HT1080 (cell line): ENCODE measurements around the gene SAMD7. TPM values are rescaled to one million over a fixed set of nuclear protein-coding genes. Genes with fewer than 3 reads are reported as not detected.

Source experiments
- DNase-seq: peaks from one replicate; pipeline ENCODE4 v3.0.0-alpha.2; 2015; ENCODE audit warnings: low read depth
- total RNA-seq: library from RNA; depleted of rRNA; stranded (reverse); fragments of >200 nt; shearing (Covaris generic); gene quantifications from 2 replicates; pipeline ENCODE4 v1.2.3, GENCODE V29; 2014

SAMD7 gene
- total RNA-seq, 1 experiment from 2014 or later: not detected

DNA sequence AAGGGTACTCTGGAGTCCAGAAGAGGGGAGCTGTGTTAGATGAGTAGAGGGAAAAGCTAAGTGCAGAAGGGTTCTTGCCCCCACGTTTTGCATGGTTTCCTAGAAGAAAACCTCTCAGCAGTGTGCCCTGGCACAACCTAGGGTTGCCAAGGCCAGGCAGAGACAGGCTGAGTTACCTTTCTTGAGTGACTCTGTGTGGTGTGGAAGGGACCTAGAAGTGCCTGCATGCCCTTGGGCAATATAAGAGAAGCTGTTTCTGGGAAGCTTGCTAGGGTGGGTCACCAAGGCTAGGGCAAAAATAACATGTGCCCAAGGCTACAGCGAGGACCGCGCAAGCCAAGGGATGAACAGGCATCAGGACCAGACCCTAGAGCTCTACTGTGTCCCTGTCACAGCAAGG lies 3.4 kb upstream of the SAMD7 start:
- DNase-seq: no peak

DNA sequence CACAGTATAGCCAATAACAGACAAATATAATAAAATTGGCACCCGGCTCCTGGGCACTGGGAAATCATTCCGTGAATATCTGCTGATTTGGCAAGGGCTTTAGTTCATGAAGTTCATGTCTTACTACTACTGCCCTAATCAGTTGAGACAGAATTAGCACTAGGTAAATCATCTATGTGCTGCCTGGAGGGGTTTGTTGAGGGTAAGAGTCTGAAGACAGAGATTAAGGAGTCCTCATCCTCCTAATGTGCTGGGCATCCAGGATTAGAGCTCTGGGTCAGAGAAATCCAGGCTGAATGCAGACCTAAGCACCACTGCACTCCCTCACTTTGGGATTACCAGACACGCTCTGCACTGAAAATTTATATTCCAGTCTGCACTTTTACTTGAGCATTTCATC lies 2.0 kb downstream of the SAMD7 start:
- DNase-seq: no peak

DNA sequence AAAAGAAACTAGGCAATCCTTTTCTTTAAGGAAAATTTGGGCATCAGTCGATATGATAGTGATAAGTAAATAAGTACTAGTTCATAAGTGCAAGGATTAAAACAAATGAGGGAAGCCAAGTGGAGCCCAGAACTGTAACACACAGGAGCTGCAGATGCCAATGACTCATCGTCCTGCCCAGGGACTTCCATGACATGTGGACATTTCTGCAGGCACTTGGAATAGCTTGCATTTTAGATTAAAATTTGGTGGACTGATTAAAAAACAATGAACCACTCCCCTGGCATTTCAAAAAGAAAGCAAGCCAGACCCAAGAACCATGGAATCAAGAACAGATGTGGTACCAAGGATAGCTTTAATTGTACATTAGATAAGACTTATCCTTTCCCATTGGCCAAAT lies 2.9 kb downstream of the SAMD7 start:
- peak; percentile 62 for DNase-seq

DNA sequence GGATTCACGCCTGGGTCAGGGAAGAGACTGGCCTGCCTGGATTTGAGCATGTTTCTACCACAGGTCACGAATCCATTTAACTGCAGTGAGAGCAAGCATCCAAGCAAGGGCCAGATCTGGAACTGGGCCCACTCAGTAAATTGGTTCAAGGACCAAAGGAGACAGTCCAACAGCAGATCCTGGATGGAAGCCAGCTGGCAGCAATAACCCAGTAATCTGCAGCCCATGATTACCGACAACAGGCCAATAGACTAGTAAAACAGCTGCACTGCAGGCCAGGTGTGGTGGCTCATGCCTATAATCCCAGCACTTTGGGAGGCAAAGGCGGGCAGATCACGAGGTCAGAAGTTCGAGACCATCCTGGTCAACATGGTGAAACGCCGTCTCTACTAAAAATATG lies 11.8 kb downstream of the SAMD7 start:
- DNase-seq: no peak

DNA sequence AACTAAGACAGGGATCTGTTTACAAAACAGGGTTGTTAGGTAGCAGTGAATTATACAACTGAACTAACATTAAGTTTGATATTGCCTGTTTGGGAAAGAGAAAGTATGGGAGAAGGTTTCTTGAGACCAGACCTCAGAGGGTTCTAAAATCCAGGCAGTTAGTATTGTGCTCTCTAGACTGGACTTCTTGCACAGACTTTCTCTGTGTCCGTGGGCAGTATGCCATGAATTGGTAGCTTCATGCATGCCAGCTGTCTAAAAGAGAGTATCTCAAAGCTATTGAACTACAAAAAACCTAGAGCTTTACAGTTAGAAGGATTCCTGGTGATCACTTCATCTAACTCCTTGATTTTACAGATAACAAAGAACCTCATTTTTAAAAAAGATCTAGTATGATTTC lies 12.5 kb downstream of the SAMD7 start:
- DNase-seq: no peak

DNA sequence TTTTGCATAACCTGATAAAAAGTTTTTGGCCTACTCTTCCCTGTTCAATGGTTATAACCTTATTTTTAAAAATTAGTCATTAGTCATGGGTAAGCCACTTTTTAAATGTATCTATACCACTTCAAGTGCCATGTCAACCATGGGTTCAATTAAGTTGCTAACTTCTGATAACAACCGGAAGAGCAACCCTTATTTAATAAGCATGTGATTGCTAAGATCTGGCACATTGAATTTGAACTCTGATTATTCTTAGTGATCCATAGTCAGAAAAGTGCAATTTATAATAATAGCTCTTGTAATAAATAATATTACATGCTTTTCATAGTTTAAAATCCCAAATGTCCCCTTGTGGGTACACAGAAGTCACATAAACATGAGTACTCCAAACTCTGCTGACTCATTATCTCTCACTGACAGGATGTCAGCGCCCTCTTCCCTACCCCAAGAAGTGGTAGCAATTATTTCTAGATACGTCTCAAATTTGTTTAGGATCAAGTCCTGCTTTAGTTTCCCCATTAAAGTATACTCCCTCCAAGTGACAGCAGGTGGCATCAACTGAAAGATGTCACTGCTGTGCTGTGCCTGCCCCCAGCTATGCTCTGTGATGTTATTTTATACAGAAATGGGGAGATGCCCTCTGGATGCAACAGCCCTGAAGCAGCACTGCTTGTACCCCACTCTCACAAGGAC lies 18.6 kb downstream of the SAMD7 start:
- DNase-seq: no peak

DNA sequence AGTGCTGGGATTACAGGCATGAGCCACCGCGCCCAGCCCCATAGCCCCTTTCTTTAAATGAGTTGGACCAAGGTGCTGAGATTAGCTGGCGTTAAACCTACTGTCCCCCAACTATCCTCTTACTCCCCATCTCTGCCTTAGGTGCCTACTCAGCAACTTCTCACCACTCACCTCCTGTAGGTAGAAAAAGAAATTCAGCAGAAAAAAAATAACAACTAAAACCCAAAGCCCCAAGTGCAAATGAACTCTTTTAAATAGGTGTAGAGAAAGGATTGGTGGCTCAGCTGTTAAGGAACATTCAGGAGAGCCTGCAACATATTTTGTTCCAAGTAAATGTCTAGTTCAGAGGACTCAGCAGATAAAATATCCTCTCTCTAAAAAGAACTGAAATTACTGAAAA lies 19.5 kb downstream of the SAMD7 start:
- DNase-seq: no peak

DNA sequence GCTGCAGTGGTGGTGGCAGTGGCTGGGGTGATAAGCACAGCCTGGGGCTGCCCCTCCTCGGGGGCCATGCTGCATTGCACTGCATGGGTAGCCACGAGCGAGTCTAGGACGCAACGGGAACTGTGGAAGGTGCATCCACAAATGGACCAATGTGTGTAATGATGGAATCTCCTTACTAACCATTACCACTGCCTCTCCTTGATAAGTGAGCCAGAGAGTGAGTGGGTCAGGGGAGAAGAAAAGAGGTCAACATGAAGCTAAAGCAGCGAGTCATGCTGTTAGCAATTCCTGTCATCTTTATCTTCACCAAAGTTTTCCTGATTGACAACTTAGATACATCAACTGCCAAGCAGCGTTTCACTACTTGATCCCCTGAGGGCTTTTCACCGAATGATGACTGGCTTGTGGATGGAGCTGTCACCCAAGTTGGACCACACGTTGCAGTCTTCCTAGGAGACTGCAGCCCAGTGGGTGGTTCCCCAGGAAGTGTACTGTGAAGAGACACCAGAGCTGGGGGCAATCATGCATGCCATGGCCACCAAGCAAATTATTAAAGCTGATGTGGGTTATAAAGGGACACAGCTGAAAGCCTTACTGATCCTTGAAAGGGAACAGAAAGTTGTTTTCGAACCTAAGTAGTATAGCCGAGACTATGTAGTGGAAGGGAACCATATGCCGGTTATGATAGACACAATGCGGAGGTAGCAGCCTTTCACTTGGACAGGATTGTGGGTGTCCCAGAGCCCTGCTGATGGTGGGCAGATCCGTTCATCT lies 20.6 kb downstream of the SAMD7 start:
- DNase-seq: no peak

DNA sequence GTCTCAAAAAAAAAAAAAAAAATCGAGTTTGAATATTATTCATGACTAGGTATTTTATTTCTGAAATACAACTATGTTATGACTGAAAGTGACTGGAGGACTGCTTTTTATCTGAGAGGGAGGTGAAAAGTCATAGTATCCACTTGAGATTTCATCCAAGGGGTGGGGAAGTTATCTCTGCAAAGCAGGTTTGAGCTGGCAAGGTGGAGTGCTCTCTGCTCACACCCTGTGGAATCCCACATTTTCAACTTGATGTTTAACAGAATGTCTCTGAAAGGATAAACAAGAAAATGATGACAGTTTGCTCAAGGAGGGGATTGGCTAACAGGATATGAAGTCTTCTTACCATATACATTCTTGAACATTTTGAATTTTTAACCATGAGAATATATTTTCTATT lies 27.9 kb downstream of the SAMD7 start:
- DNase-seq: no peak

DNA sequence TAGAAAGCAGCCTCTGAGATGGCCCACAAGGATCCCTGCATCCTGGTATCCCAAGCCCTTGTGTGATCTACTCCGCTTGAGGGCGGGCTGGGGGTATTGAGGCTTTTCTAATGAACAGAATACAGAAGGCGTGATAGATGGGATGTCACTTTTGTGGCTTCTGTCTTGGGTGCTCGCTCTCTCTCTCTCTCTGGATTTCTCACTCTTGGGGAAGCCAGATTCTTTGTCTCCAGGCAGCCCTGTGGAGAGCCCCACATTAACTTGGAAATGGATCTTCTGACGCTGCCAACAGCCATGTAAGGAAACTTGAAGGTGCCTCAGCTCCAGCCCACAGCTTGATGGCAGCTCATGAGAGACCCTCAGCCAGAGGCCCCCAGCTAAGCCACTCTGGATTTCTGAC lies 28.4 kb downstream of the SAMD7 start:
- no peak for DNase-seq

DNA sequence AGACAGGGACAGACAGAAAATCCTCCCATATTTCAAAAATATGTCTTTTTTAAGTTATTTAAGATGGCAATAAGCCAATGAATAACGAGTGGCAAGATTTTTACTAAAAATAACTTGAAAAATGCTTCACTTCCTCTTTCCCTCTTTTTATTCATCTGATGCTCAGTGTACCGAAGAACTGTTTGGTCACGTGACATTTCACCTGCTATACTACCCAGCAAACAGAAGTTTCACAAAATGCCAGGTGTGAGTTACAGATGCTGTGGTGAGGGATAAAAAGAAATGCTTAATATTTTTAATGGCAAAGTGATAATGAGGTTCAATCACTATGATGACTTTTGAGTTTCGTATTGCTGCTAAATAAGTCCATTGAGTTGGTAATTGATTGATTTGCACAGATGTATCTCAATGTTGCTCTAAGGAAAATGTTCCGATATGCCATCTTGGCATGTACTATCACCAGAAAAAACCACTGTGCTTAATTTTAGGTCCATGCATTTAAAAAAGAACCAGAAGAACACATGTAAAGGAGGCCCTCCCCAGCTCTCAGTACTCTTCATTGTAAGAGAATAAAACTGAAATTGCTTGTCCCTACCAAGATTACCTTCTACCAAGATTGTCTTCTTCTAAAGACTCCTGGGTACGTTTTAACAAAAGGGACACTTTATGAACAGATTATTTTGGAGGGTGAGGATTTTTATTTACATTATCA lies 29.3 kb downstream of the SAMD7 start:
- no peak for DNase-seq

DNA sequence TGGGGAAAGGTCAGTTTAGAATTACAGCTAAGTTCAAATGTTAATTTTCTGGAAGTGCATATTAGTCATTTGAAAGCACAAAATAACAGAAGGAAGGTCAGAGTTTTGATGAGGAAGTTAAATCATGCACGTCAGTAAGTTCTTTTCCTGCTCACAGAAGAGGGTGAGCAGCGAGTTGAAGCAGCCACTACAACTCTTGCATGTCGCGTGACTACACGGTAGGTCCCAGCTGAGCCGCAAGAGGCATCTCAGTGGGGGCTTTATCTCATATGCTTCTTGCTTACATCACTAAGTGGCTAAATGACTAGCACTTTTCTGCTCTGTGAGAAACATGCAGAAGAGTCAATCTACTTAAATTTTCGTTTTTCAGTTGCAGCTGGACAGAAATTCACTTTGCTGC lies 33.9 kb downstream of the SAMD7 start:
- DNase-seq: no peak

DNA sequence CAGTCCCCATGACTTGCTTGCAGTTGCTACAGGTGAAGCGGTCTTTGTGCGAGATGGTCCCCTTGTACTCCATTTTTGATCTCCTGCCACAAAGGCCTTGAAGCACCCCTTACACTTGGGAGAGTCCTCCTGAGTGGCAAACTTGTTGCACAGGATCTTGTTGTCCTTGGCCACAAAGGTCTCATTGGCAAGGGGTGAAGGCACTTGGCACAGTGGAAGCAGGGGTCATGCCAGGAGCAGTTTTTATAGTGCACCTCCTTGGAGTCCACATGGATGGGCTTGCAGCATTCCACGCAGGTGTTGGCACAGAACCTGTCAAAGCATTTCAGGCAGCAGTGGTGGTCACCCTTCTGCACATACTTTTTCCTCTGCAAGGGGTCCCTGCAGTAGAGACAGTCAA lies 35.0 kb downstream of the SAMD7 start:
- no peak for DNase-seq

DNA sequence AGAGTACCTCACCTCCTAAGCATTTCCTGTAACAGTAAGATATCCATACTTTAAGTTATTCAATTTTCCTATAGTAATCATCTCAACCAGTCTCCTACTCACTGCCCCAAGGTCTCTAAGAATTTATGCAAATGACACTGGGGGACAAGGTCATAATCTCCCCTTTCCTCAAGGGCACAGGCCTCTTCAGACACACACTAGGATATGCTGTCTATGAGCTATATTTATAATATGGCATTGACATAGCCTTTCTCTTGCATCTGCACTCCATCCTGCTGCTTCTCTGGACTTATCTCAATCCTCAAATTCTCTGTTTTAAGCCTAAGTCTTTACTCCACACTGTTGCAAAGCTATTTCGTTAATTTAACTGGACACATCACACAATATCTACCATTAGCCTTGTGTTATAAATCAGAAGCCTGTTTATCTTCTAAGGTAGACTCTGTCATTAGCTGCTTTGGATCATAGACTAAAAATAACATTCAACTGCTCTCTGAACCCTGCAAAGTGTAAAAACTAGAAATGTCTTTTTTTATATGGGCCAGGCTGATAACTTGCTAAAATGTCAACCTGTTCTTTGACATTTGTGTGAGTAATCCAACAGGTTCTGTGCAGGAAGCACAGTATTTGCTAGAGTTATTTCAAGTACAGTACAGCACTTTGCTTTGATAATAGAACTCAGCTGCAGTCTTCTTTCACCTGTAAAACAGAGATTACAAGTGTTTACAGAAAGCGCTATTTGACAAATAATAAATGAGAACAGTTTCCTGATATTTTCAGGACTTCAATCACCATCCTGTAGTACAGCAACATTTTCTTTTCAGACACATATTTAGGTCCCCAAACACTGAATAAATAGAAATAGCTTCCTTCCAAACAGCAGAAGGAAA lies 37.4 kb downstream of the SAMD7 start:
- no peak for DNase-seq

DNA sequence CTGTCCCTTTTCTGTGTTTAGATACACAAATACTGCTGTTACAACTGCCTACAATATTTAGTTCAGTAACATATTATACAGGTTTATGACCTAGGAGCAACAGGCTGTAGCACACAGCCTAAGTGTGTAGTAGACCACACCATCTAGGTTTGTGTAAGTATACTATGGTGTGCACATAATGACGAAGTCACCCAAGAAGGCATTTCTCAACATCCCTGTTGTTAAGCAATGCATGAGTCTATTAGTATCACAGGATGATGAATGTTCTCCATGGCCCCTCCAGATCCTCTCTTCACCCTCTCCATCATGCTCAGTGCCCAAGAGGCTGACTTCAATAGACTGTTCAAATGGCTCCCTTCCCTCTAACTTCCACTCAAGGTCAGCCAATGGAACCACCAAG lies 40.7 kb downstream of the SAMD7 start:
- DNase-seq: no peak

DNA sequence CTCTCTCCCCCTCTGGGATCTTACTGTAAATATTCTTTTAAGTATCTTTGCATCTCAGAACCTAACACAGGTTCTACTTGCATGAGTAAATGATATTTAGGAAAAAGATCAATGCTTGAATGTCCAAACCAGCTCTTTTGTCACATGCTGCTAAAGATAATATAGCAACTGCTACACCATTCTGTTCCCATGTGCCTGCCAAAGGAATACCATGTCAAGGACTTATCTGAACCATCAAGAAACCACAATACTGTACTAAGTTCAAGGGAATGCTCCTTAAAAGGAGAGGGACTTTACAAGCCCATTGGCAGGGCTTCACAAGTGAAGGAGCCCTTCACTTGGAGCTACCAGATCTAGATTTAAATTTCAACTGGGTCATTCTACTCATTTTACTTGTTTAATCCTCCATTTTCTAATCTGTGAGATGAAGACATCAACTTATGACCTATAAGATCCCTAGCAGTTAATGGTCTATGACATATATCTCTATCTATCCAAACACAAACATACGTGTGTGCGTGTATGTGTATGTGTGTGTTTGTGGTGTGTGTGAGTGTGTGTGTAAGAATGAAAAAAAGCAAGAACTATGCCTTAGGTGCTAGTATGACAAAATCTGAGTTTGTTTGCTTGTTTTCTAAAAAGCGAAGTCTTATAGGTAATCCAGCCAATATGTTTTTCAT lies 42.2 kb downstream of the SAMD7 start:
- no peak for DNase-seq

DNA sequence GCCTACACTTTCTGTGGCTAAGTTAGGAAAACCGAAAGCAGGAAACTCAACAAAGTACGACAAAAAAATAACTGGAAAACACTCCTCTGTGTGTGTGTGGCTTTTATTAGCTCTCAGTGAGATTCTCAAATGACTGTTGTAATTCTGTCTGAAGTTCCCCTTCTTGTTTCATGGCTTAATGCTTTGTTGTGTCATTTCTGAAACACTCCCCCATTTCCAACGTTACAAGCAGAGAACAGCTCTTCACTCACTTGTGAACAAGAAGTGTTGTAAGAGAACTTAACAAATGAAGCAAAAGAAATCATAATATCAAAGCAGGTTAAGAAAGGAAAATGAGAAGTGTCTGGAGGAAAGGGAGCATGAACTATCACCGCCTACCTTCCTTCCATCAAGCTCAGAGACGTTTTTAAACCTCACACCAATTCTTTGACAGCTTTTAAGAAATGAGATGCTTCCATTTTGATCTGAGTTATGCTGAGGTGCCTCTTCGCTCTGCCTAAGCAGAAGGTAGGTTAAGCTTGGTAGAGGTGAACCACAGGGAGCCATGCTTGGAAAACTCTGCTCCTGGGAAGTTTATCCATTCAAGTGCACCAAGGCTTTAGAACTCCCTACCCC lies 42.9 kb downstream of the SAMD7 start:
- no peak for DNase-seq

DNA sequence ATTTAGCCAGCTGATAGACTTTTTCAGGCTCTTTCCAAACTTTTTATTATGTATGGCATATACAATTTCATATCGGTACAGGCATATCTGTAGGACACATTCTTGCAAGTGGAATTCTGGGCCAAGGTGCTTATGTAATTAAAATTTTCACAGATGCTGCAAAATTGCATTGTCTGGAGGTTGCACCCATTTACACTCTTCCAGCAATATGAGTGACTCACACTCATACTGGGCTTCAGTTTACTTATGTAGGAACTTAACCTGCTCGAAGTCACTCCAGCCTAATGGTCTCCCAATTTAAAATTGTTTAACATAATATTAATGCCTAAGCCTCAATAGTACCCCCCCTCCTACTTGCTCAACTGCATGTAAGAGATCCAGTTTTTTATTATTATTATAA lies 44.0 kb downstream of the SAMD7 start:
- DNase-seq: no peak

DNA sequence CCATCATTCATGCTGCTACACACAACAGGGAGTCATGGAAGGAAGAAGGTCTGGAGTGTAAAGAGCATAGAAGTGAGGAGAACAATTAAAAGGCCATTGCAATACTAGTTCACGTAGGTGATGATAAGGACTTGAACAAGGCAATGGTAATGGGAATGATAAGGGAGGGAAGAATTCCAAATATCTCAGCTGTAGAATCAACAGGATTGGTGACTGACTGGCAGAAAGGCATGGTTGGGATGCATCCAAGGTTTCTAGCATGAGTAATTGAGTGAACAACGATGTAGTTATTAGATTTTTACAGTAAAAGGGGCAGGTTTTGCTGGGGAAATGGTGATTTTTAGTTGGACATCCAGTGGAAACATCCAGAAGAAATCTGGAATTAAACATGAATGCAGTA lies 52.8 kb downstream of the SAMD7 start:
- peak; percentile 52 for DNase-seq
